Naive thymus-derived CD4-positive, alpha-beta T cell (primary cell): ENCODE results near the gene WNT7B. TPM values are rescaled to one million over a fixed set of nuclear protein-coding genes. Genes with fewer than 3 reads are reported as not detected.

Experiments
- ATAC-seq: fragments of 150-1000 bp; cut with Tn5 transposase; 2 replicates; pipeline ENCODE4 v1.10.0; 2021; ENCODE audit warnings: mild to moderate bottlenecking, moderate library complexity
- CTCF ChIA-PET: fragments of 350-600 bp; sonication (Branson Sonifier 250); formaldehyde crosslinking; loops from one replicate; lab custom pipeline; 2021; ENCODE audit warnings: antibody characterized with exemption; lab: Charles Lee
- POLR2A ChIA-PET: fragments of 350-600 bp; sonication (Branson Sonifier 250); formaldehyde crosslinking; loops from one replicate; lab custom pipeline; 2021; ENCODE audit warnings: antibody characterized with exemption, inconsistent platforms; lab: Charles Lee
- DNase-seq, 9 donors: peaks; one replicate each; pipeline versions ENCODE4 v3.0.0 to v3.0.0-alpha.2; 2020 to 2022; ENCODE audit warnings: mixed read lengths in 1 of 9
- H3K27ac ChIP-seq: one replicate; pipeline ENCODE4 v1.7.0; 2013; ENCODE audit warnings: mild to moderate bottlenecking, low read depth, low read length, moderate library complexity
- H3K27me3 ChIP-seq, 2 donors: one replicate each; pipeline ENCODE4 v1.7.0; 2013; ENCODE audit warnings: low read length in 2 of 2, mild to moderate bottlenecking in 2 of 2, moderate library complexity in 2 of 2; ENCODE audit not compliant: control insufficient read depth in 2 of 2, insufficient read depth in 2 of 2
- H3K36me3 ChIP-seq, 3 experiments: 1 replicate in 2 of 3; 2 replicates in 1 of 3; pipeline ENCODE4 v1.7.0; 2013; ENCODE audit warnings: low read length in 3 of 3, mild to moderate bottlenecking in 3 of 3, moderate library complexity in 1 of 3; ENCODE audit not compliant: insufficient read depth in 3 of 3, control insufficient read depth in 2 of 3
- H3K4me1 ChIP-seq, 2 donors: one replicate each; pipeline ENCODE4 v1.7.0; 2013; ENCODE audit warnings: low read length in 2 of 2, mild to moderate bottlenecking in 2 of 2, moderate library complexity in 1 of 2; ENCODE audit not compliant: control insufficient read depth in 2 of 2, insufficient read depth in 2 of 2
- H3K4me3 ChIP-seq: 2 replicates; pipeline ENCODE4 v1.7.0; 2013; ENCODE audit warnings: mild to moderate bottlenecking, low read length
- H3K9me3 ChIP-seq, 3 experiments: 1 replicate in 2 of 3; 2 replicates in 1 of 3; pipeline ENCODE4 v1.7.0; 2013; ENCODE audit warnings: low read length in 3 of 3; ENCODE audit not compliant: control insufficient read depth in 2 of 3
- H3K27ac Mint-ChIP-seq, 9 donors: one replicate each; pipeline ENCODE4 v1.8.0; 2020 to 2022; ENCODE audit warnings: mixed read lengths in 9 of 9, mild to moderate bottlenecking in 8 of 9, moderate library complexity in 5 of 9, inconsistent platforms in 2 of 9
- H3K27me3 Mint-ChIP-seq, 5 donors: one replicate each; pipeline ENCODE4 v1.8.0; 2021 to 2022; ENCODE audit warnings: mixed read lengths in 5 of 5, mild to moderate bottlenecking in 1 of 5
- H3K36me3 Mint-ChIP-seq, 5 donors: one replicate each; pipeline ENCODE4 v1.8.0; 2020 to 2022; ENCODE audit warnings: mixed read lengths in 5 of 5, mild to moderate bottlenecking in 3 of 5, inconsistent platforms in 1 of 5
- H3K4me1 Mint-ChIP-seq, 7 donors: one replicate each; pipeline ENCODE4 v1.8.0; 2020 to 2022; ENCODE audit warnings: mixed read lengths in 7 of 7, mild to moderate bottlenecking in 3 of 7, inconsistent platforms in 1 of 7
- H3K4me3 Mint-ChIP-seq, 10 donors: one replicate each; pipeline ENCODE4 v1.8.0; 2020 to 2022; ENCODE audit warnings: mild to moderate bottlenecking in 10 of 10, mixed read lengths in 10 of 10, moderate library complexity in 6 of 10, inconsistent platforms in 2 of 10
- H3K9me3 Mint-ChIP-seq, 11 donors: one replicate each; pipeline ENCODE4 v1.8.0; 2020 to 2022; ENCODE audit warnings: mixed read lengths in 11 of 11, mild to moderate bottlenecking in 4 of 11, inconsistent platforms in 1 of 11, moderate library complexity in 1 of 11
- intact Hi-C, 2 donors: fragments of 100-400 bp; cut with micrococcal nuclease; formaldehyde crosslinking; loops; one replicate each; pipeline ENCODE4 v1.15.1; 2023
- polyA plus RNA-seq, 2 donors: library from polyadenylated mRNA; unstranded; fragments of 300-500 nt; fragmentation: Illumina TruSeq; gene quantifications; one replicate each; pipeline ENCODE4 v1.2.3, GENCODE V29; 2021
- total RNA-seq, 6 experiments: library from RNA in 5 of 6; stranded (reverse) in 5 of 6; gene quantifications; 1 replicate in 5 of 6; 2 replicates in 1 of 6; pipeline ENCODE4 v1.2.3 and lab custom pipeline; 2021 to 2026

WNT7B gene
- total and polyA plus RNA-seq, 7 experiments from 2014 or later: not detected

DNA sequence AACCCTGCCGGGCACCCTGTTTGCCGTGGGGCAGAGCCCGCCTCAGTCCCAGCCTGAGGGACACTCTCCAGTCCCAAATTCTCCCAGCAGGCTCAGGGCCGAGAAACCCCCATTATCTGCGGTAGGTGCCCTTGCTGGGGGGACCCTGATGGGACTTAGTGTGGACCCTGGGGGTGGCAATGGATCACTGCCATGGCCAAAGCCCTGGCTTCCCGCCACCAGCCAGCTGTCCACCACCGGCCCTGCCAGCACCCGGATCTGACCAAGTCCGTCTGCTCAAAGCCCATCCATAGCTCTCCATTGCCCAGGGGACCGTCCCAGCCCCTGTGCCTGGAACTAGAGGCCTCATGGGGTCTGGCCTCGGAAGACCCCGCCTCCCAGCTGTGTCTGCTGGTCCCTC is 24.4 kb downstream of the WNT7B start:
- CTCF ChIA-PET: no interaction called here
- Mint-ChIP-seq H3K27me3 (peaks cover 3 to 20% (median 9%) of the 10 kb centered on the region in 5 donors), H3K27ac (no peak overlapping the region), H3K36me3 (no peaks in the 10 kb centered on the region), H3K4me1 (peaks cover 0 to 4% (median 0%) of the 10 kb centered on the region in 7 donors), H3K4me3 (no peak overlapping the region), H3K9me3 (peaks cover 0 to 1% (median 0%) of the 10 kb centered on the region in 11 donors)
- Histone ChIP-seq H3K27me3 (no peaks in the 10 kb centered on the region), H3K9me3 (no peaks in the 10 kb centered on the region), H3K27ac (no peak overlapping the region), H3K4me3 (no peak overlapping the region), H3K36me3 (no peaks in the 10 kb centered on the region), H3K4me1 (no peaks in the 10 kb centered on the region)
- intact Hi-C loops: no loop called here
- no peak for DNase-seq
- ATAC-seq: no peak
- POLR2A ChIA-PET: no interaction called here

DNA sequence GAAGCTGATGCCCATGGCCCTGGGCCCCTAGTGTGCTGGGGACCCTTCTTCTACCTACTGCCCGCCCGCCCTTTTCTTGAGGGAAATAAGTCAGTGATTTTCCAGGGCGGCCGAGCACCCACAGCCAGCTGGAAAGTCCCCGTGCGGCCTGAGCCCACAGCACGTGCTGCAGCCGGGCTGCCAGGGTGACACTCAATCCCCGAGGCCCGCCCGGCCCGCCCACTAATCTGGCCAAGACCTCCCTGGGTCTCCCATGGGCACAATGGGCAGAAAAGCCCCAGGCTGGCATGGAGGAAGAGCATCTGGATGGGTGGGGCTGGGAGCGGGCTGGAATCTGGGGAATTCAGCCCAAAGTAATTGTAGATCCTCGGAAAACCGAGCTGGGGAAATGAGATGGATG is 24.8 kb downstream of the WNT7B start:
- Histone ChIP-seq H3K27ac (no peak overlapping the region), H3K27me3 (no peaks in the 10 kb centered on the region), H3K4me3 (no peak overlapping the region), H3K9me3 (no peaks in the 10 kb centered on the region), H3K36me3 (no peaks in the 10 kb centered on the region), H3K4me1 (no peaks in the 10 kb centered on the region)
- Mint-ChIP-seq H3K27ac (no peak overlapping the region), H3K4me1 (peaks cover 0 to 4% (median 0%) of the 10 kb centered on the region in 7 donors), H3K9me3 (peaks cover 0 to 1% (median 0%) of the 10 kb centered on the region in 11 donors), H3K4me3 (no peak overlapping the region), H3K36me3 (no peaks in the 10 kb centered on the region), H3K27me3 (peaks cover 3 to 20% (median 9%) of the 10 kb centered on the region in 5 donors)
- ATAC-seq (no peak), DNase-seq (no peak)
- ChIA-PET CTCF (no interaction called here), POLR2A (no interaction called here)
- intact Hi-C loops: no loop called here

DNA sequence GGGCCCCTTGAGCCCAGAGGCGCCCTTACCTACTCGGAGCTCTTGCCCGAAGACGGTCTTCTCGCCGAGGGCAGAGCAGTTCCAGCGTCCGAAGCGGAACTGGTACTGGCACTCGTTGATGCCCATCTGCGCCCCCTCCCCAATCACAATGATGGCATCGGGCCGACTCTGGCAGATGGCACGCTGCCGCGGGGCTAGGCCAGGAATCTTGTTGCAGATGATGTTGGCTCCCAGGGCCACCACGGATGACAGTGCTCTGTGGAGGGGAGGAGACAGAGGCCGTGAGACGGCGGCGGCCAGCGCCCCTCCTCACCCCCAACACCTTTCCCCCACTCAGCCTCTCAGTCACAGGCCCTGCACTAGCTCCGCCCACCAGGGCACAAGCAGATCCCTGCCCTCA is 27.1 kb downstream of the WNT7B start:
- peaks cover 3 to 20% (median 9%) of the 10 kb centered on the region in 5 donors for H3K27me3 Mint-ChIP-seq
- peaks cover 0 to 1% (median 0%) of the 10 kb centered on the region in 11 donors for H3K9me3 Mint-ChIP-seq
- no peak for ATAC-seq

DNA sequence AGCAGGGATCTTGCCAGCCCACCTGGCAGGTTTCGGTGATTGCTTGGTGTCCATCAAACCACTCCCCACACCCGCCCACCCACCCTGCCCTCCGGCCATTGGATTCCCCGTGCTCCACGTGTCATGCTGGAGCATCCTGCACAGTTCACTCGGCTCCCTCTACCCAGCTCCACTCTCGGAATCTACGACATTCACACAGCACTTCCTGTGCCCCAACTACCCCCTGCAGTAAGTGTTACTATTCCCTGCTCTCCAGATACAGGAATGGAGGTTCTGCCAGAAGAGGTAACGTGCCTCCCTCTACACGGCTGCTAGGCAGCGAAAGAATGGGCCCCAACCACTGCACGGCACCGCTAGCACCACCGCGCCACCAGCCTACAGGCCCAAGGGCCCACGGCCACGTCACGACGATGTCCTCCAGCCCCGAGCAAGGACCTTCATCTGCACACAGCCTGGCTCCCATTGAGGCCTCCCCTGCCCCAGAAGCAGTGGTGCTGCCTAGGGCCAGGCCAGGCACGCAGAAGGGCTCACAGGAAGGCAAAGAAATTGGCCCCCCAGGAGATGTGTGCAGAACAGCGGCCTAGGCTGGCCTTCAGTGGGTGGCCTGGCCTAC is 27.6 kb downstream of the WNT7B start:
- intact Hi-C loops: no loop called here
- H3K9me3 ChIP-seq: no peaks in the 10 kb centered on the region
- CTCF ChIA-PET: interaction anchor here (0.6 kb wide), 1 partner anchor 887 kb away, joined by 4 read pairs; no protein-coding TSS in a partner anchor
- H3K36me3 Mint-ChIP-seq: no peaks in the 10 kb centered on the region
- POLR2A ChIA-PET: no interaction called here
- H3K27ac ChIP-seq: no peak overlapping the region
- no peak overlapping the region for H3K27ac Mint-ChIP-seq
- no peak overlapping the region for H3K4me3 ChIP-seq
- DNase-seq (no peak), ATAC-seq (no peak)
- no peak overlapping the region for H3K4me3 Mint-ChIP-seq
- peaks cover 0 to 1% (median 0%) of the 10 kb centered on the region in 11 donors for H3K9me3 Mint-ChIP-seq
- no peaks in the 10 kb centered on the region for H3K27me3 ChIP-seq
- H3K27me3 Mint-ChIP-seq: peaks cover 3 to 20% (median 9%) of the 10 kb centered on the region in 5 donors
- no peaks in the 10 kb centered on the region for H3K4me1 ChIP-seq
- H3K4me1 Mint-ChIP-seq: peaks cover 0 to 4% (median 0%) of the 10 kb centered on the region in 7 donors
- H3K36me3 ChIP-seq: no peaks in the 10 kb centered on the region

More for the DNA sequence above, 27.1 kb downstream of the WNT7B start:
- Histone ChIP-seq H3K4me1 (no peaks in the 10 kb centered on the region), H3K27me3 (no peaks in the 10 kb centered on the region), H3K27ac (no peak overlapping the region), H3K9me3 (no peaks in the 10 kb centered on the region), H3K36me3 (no peaks in the 10 kb centered on the region), H3K4me3 (no peak overlapping the region)
- no peaks in the 10 kb centered on the region for H3K36me3 Mint-ChIP-seq
- intact Hi-C loops: no loop called here
- no peak overlapping the region for H3K27ac Mint-ChIP-seq
- no peak overlapping the region for H3K4me3 Mint-ChIP-seq
- peaks cover 0 to 4% (median 0%) of the 10 kb centered on the region in 7 donors for H3K4me1 Mint-ChIP-seq
- CTCF ChIA-PET: no interaction called here
- DNase-seq: no peak
- POLR2A ChIA-PET: no interaction called here

DNA sequence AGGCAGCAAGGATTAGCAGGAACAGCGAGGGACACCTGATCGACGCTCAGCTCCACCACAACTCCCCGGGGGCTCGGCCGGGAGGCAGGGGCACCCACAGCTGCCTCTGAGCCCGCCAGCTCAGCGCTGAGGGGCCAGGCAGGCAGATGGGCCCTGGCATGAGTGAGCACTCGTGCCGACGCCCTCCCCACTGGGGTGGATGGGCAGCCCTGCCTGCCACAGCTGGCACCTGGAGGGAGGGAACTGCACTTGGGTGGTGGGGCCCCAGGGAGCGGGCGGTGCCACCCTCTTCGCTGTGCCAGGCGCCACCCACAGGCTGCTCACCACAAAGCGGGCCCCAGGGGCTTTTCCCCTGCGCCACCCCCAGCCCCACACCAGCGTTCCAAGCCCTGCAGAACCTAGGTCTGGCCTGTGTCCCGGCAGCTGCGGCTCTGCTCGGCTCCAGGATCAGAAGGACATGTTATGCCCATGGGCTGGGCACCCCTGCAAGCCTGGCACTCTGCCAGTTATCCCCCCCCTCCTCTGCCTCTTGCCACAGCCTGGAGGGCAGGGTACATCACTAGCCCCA is 28.8 kb downstream of the WNT7B start:
- intact Hi-C loops: no loop called here
- Mint-ChIP-seq H3K4me1 (peaks cover 0 to 4% (median 0%) of the 10 kb centered on the region in 7 donors), H3K9me3 (peaks cover 0 to 1% (median 0%) of the 10 kb centered on the region in 11 donors), H3K27ac (no peak overlapping the region), H3K36me3 (no peaks in the 10 kb centered on the region), H3K4me3 (no peak overlapping the region), H3K27me3 (peaks cover 0 to 11% (median 6%) of the 10 kb centered on the region in 5 donors)
- Histone ChIP-seq H3K9me3 (no peaks in the 10 kb centered on the region), H3K4me1 (no peaks in the 10 kb centered on the region), H3K36me3 (no peaks in the 10 kb centered on the region), H3K4me3 (no peak overlapping the region), H3K27me3 (no peaks in the 10 kb centered on the region), H3K27ac (no peak overlapping the region)
- ChIA-PET POLR2A (no interaction called here), CTCF (no interaction called here)
- peak; percentile 26 for ATAC-seq
- DNase-seq: no peak

DNA sequence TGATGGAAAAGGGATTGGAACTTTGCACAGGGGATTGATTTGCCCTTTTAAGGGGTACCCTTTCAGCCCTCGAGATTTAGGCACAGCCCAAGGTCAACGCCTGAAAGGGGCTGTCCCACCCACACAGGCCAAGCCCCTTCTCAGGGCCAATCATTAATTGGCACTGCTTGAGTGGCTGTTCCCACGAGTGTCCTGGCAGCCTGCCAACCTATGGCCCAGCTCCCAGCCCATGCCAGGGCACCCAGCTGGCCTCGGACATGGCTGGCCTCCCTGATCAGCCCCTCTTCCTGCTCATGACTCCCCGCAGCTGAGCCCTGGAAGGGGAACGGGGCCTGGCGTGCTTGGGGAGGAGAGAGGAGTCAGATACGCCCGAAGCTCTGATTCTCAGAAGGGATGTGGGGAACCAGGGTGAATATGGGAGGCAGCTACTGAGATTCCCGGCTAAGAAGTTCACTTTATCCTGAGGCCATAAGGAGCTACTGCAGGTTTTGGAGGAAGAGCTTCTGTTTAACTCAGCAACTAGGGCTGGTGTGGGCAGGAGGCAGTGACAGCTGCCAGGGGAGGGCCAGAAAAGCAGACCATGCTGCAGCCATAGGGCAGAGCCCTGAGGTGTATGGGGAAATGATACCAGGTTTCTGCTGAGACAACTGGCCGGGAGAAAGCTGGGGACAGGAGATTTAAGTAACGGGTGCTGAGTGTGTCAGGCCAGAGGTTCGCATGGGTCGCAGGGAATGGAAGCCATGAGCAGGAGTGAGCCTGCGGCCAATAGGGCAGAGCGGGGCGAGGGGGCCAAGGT is 30.0 kb downstream of the WNT7B start:
- H3K4me1 Mint-ChIP-seq: peaks cover 0 to 1% (median 0%) of the 10 kb centered on the region in 7 donors
- Histone ChIP-seq H3K36me3 (no peaks in the 10 kb centered on the region), H3K27ac (no peak overlapping the region), H3K27me3 (no peaks in the 10 kb centered on the region), H3K4me3 (no peak overlapping the region), H3K4me1 (no peaks in the 10 kb centered on the region), H3K9me3 (no peaks in the 10 kb centered on the region)
- peaks cover 0 to 4% (median 3%) of the 10 kb centered on the region in 5 donors for H3K27me3 Mint-ChIP-seq
- CTCF ChIA-PET: no interaction called here
- no peak overlapping the region for H3K4me3 Mint-ChIP-seq
- H3K27ac Mint-ChIP-seq: no peak overlapping the region
- H3K36me3 Mint-ChIP-seq: no peaks in the 10 kb centered on the region
- peaks cover 0 to 1% (median 0%) of the 10 kb centered on the region in 11 donors for H3K9me3 Mint-ChIP-seq
- intact Hi-C loops: no loop called here
- POLR2A ChIA-PET: no interaction called here
- DNase-seq: no peak
- no peak for ATAC-seq
